T-helper 17 cell (primary cell): Measurements from ENCODE around the gene MGST2. TPM values are rescaled to one million over a fixed set of nuclear protein-coding genes. Genes with fewer than 3 reads are reported as not detected.

ENCODE experiments used
- ATAC-seq: fragments of 150-1000 bp; cut with Tn5 transposase; 2 replicates; pipeline ENCODE4 v1.10.0; 2021; ENCODE audit warnings: mild to moderate bottlenecking, moderate library complexity
- DNase-seq, 3 donors: peaks; one replicate each; pipeline versions ENCODE4 v3.0.0 to v3.0.0-alpha.2; 2020 to 2021
- H3K9me3 ChIP-seq: one replicate; pipeline ENCODE4 v1.7.0; 2013; ENCODE audit warnings: low read length, mild to moderate bottlenecking; ENCODE audit not compliant: control insufficient read depth, poor library complexity, severe bottlenecking
- H3K27ac Mint-ChIP-seq: one replicate; pipeline ENCODE4 v1.8.0; 2022; ENCODE audit warnings: mild to moderate bottlenecking, moderate library complexity, mixed read lengths
- H3K27me3 Mint-ChIP-seq: one replicate; pipeline ENCODE4 v1.8.0; 2022; ENCODE audit warnings: mixed read lengths
- H3K36me3 Mint-ChIP-seq: one replicate; pipeline ENCODE4 v1.8.0; 2022; ENCODE audit warnings: low read depth, mixed read lengths
- H3K4me1 Mint-ChIP-seq: one replicate; pipeline ENCODE4 v1.8.0; 2022; ENCODE audit warnings: mild to moderate bottlenecking, mixed read lengths
- H3K4me3 Mint-ChIP-seq: one replicate; pipeline ENCODE4 v1.8.0; 2022; ENCODE audit warnings: mild to moderate bottlenecking, moderate library complexity, mixed read lengths
- total RNA-seq, 4 donors: library from RNA in 2 of 4; stranded (reverse) in 2 of 4; gene quantifications; one replicate each; pipeline ENCODE4 v1.2.3 and lab custom pipeline; 2022 to 2026

Gene MGST2
- total RNA-seq, 2 donors from 2014 or later, result 1.6 to 3.1 TPM

DNA sequence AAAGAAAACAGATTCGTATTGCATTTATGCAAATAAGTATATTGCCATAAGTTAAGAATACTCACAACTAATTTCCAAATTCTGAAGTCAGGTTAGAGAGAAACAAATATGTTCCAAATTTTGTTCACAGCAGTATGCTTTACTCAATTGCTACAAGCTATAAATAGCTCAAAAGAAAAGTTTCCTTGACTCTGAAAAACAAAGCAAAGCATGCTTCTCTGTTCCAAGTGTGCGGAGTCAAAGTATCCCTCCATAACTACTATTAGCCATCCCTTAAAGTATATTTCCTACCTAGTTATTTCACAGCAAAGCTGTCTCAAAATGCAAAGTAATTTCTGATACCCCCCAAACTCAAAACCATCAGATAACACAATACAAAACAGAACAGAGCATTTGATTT is 47.3 kb downstream of the MGST2 start:
- DNase-seq (no peak), ATAC-seq (no peak)
- Mint-ChIP-seq H3K4me1 (no peaks in the 10 kb centered on the region), H3K27me3 (peaks cover 5% of the 10 kb centered on the region), H3K27ac (no peak overlapping the region), H3K4me3 (no peak overlapping the region), H3K36me3 (peaks cover 2% of the 10 kb centered on the region)
- no peaks in the 10 kb centered on the region for H3K9me3 ChIP-seq

DNA sequence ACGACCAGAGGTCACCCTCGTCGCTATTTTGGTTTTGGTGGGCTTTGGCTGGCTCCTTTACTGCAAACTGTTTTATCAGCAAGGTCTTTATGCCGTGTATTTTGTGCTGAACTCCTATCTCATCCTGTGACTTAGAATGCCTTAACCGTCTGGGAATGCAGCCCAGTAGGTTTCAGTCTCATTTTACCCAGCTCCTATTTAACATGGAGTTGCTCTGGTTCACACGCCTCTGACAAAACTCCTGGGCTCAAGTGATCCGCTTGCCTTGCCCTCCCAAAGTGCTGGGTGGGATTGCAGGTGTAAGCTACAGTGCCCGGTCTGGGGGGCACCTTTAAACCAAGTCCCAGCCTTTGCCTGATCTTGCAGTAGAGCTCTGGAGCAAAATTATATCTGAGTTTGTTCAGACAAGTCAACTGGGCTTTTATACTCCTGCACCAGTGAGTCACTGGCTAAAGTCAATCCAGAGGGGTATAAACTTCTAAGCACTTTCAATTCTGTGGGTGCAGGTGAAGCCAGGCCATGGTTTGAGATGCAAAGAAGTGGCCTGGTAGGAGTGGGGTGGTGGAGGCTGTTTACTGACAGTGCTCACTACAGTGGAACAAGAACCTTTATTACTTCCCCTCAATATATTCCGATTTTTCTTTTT is 50.2 kb downstream of the MGST2 start:
- Mint-ChIP-seq H3K27me3 (no peaks in the 10 kb centered on the region), H3K36me3 (no peaks in the 10 kb centered on the region), H3K27ac (no peak overlapping the region), H3K4me3 (no peak overlapping the region), H3K4me1 (no peaks in the 10 kb centered on the region)
- ATAC-seq (no peak), DNase-seq (no peak)
- no peaks in the 10 kb centered on the region for H3K9me3 ChIP-seq

DNA sequence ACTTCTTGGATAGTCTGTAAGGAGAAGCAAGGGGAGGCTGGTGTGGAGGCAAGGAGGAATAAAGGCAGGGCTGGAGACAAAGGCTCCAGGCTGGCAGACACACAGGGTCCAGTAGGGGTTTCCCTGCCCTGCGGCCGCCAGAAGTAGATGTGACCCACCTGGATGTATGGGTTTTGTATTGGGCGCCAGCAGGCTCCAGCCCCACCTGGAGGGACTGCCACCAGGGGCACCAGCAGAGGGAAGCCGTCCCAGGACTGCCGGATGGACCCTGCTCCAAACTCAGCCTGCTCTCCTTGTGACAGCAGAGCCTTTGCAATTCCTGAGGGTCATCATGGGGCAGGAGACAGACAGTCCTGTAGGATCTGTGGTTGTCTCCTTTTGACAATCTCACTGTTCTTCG is 52.7 kb downstream of the MGST2 start:
- ATAC-seq (no peak), DNase-seq (no peak)
- H3K27me3 Mint-ChIP-seq, result no peaks in the 10 kb centered on the region
- no peaks in the 10 kb centered on the region for H3K4me1 Mint-ChIP-seq
- no peak overlapping the region for H3K27ac Mint-ChIP-seq
- H3K9me3 ChIP-seq, result no peaks in the 10 kb centered on the region
- H3K36me3 Mint-ChIP-seq, result no peaks in the 10 kb centered on the region
- H3K4me3 Mint-ChIP-seq, result no peak overlapping the region

DNA sequence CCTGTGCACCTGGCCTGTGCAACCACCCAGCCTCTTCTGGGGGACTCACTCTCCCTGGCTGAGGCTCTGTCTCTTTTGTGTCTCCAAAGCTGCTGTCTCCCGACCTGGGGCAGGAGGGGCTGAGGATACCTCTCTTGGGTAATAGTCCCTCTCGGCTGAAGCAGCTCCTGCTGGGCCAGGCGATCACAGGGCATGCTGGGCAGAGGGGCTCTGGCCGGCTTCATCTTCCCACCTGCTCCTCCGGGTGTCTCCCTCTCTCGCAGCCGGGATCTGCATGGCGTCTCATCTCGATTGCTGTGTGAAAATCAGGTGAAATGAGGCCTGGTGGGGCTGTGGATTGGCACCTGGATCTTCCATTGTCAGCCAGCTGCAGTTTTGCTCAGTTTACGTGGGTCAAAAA is 53.2 kb downstream of the MGST2 start:
- Mint-ChIP-seq H3K4me1 (no peaks in the 10 kb centered on the region), H3K4me3 (no peak overlapping the region), H3K27ac (no peak overlapping the region), H3K27me3 (no peaks in the 10 kb centered on the region), H3K36me3 (no peaks in the 10 kb centered on the region)
- no peaks in the 10 kb centered on the region for H3K9me3 ChIP-seq
- ATAC-seq (no peak), DNase-seq (no peak)

DNA sequence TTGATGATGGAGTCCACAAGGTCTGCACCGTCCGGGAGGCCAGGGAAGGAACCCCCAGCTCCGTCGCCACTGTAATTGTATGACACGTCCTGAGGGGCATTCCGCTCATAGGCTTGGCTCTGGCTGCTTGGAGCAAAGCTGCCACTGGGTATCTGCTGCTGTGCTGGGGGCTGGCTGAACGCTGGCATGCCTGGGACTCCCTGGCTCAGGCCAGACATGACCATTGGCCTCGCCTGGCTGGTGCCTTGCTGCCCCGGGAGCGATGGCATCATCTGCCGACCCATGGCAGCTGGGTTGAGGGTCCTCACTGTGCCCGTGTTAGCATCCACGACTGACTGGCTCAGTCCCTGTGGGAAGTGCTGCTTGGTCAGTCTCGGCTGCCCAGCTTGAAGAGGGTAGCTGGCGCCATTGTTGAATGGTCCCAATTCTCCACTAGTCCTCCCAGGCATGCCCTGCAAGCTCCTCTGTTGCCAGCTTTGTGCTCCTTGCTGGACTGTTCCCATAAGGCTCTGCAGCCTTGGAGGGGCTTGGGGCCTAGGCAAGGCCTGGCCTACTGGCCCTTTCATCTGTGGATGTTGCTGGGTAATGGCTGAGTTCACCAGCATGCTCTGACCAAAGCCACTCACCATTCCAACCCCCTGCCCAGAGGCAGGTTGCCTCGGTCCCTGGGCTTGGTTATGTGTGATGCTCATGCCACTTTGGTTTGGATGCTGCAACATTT is 53.9 kb downstream of the MGST2 start:
- Mint-ChIP-seq H3K4me1 (no peaks in the 10 kb centered on the region), H3K36me3 (no peaks in the 10 kb centered on the region), H3K4me3 (no peak overlapping the region), H3K27ac (no peak overlapping the region), H3K27me3 (no peaks in the 10 kb centered on the region)
- DNase-seq (no peak), ATAC-seq (no peak)
- no peaks in the 10 kb centered on the region for H3K9me3 ChIP-seq

DNA sequence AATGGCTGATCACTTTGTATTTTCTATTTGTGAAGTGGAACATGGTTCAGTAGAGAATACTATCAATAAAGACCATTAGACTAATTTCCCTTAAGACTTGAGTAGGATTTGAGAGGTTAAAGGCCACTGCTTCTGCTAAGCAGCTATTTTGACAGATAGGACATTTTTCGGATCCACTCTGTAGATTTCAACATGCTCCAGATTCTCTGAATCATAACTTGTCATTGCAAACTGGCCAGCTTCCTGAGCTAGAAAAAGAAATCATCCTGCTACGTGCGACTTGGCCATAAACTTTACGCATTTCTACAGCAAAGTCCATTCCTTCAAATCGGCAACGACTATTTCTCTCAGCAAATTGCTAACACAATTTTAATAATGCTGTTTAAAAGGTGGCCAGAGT is 55.2 kb downstream of the MGST2 start:
- peaks cover 5% of the 10 kb centered on the region for H3K27me3 Mint-ChIP-seq
- no peak for DNase-seq
- no peak overlapping the region for H3K4me3 Mint-ChIP-seq
- H3K4me1 Mint-ChIP-seq, result peaks cover 2% of the 10 kb centered on the region
- no peak for ATAC-seq
- H3K9me3 ChIP-seq, result no peaks in the 10 kb centered on the region
- no peaks in the 10 kb centered on the region for H3K36me3 Mint-ChIP-seq
- no peak overlapping the region for H3K27ac Mint-ChIP-seq

DNA sequence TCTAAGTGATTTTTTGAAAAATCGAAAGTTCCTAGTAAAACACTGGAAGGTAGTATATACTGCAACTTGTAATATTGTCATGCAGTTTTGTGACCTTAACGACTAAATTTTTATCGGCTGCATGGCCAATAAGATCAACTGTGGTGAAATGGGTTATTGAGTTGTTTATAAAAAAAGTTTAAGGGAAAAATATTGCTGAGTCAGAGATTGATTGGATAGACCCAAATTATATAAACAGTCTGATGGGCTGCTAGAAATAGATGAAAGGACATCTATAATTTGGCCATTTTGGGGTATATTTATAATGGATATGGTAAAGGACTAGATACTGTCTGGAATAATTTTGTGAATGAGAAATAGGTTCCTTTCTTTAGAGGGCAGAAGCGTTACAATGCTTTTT is 56.2 kb downstream of the MGST2 start:
- Mint-ChIP-seq H3K27me3 (peaks cover 5% of the 10 kb centered on the region), H3K36me3 (no peaks in the 10 kb centered on the region), H3K27ac (no peak overlapping the region), H3K4me1 (peaks cover 2% of the 10 kb centered on the region), H3K4me3 (no peak overlapping the region)
- no peaks in the 10 kb centered on the region for H3K9me3 ChIP-seq
- DNase-seq (no peak), ATAC-seq (no peak)

DNA sequence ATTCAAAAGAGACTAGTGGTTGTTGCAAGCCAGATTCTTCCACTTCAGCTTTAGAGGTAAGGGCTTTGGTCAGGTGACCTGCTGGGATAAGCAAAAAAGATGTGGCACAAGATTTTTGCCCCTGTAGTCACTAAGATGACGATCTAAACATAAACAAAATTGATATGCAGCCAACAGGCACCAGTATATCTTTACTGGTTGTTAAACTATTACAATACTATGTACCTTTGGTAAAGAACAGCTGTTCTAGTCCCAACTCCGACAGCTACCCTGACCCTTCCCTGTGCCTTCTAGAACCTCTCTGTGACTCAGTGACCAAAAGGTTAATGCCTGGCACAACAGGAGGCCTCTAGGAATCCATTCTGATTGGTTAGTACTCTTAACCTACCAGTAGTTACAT is 59.6 kb downstream of the MGST2 start:
- DNase-seq (no peak), ATAC-seq (no peak)
- no peaks in the 10 kb centered on the region for H3K36me3 Mint-ChIP-seq
- H3K9me3 ChIP-seq, result no peaks in the 10 kb centered on the region
- no peak overlapping the region for H3K27ac Mint-ChIP-seq
- H3K4me3 Mint-ChIP-seq, result no peak overlapping the region
- peaks cover 18% of the 10 kb centered on the region for H3K27me3 Mint-ChIP-seq
- H3K4me1 Mint-ChIP-seq, result peaks cover 2% of the 10 kb centered on the region

DNA sequence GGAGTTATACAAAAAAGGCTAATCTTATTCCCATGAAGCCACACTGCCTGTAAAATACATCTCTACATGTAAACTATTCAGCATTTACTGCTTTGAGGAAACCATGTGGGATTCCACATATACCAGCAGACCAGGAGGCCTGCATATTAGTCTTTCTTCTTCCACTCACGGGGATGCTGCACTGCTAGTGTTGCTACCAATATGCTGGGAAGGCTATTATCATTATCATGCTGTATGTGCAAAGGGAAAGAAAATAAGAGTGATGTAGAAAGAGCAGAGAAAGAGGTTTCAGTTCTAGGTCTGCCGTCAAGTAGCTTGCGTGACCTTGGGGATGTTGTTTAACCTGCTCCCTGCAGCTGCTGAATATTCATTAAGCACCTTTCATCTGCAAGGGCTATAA is 61.0 kb downstream of the MGST2 start:
- DNase-seq, result no peak
- H3K27ac Mint-ChIP-seq, result no peak overlapping the region
- no peak for ATAC-seq
- no peak overlapping the region for H3K4me3 Mint-ChIP-seq
- peaks cover 2% of the 10 kb centered on the region for H3K36me3 Mint-ChIP-seq
- peaks cover 2% of the 10 kb centered on the region for H3K4me1 Mint-ChIP-seq
- no peaks in the 10 kb centered on the region for H3K9me3 ChIP-seq
- peaks cover 29% of the 10 kb centered on the region for H3K27me3 Mint-ChIP-seq

DNA sequence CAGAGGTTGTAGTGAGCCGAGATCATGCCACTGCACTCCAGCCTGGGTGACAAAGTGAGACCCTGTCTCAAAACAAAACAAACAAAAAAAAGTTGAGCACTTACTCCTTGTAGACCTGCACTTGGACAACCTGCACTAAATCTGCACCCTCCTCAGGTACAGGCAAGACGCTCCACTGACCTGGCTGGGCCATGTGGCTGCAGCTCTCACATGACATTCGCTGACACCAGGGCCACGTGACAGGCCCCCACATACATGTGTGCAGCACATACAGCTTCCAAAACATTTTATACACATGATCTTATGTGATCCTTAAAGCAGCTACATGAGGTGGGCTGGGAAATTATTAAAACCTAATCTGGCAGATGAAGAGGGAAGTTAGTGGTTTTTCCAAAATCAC is 62.5 kb downstream of the MGST2 start:
- ATAC-seq, result no peak
- H3K4me3 Mint-ChIP-seq, result no peak overlapping the region
- peaks cover 37% of the 10 kb centered on the region for H3K27me3 Mint-ChIP-seq

DNA sequence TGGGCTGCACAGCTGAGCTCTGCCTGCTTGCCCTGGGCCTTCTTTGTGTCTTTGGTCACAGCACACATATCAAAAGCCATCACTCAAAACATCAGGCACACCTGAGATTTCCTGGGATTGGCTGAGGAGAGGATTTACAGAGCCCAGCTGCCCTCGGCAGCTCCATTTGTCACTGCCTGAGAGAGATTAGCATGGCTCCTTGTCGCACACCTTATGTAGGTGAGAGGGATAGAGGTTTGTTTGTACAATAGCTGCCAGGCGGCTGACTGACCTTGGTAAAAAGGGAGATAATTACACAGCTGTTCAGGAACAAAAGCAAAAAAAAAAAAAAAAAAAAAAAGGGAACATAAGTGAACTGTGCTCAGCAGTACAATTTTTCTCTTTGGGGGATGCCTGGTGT is 63.2 kb downstream of the MGST2 start:
- no peak for ATAC-seq
- DNase-seq, result no peak
- H3K27ac Mint-ChIP-seq, result no peak overlapping the region
- peaks cover 2% of the 10 kb centered on the region for H3K4me1 Mint-ChIP-seq
- H3K27me3 Mint-ChIP-seq, result peaks cover 41% of the 10 kb centered on the region
- peaks cover 7% of the 10 kb centered on the region for H3K36me3 Mint-ChIP-seq
- H3K9me3 ChIP-seq, result no peaks in the 10 kb centered on the region
- no peak overlapping the region for H3K4me3 Mint-ChIP-seq

More for the DNA sequence above, 62.5 kb downstream of the MGST2 start:
- H3K27ac Mint-ChIP-seq, result no peak overlapping the region
- H3K4me1 Mint-ChIP-seq, result peaks cover 2% of the 10 kb centered on the region
- H3K9me3 ChIP-seq, result no peaks in the 10 kb centered on the region
- no peak for DNase-seq
- peaks cover 7% of the 10 kb centered on the region for H3K36me3 Mint-ChIP-seq

DNA sequence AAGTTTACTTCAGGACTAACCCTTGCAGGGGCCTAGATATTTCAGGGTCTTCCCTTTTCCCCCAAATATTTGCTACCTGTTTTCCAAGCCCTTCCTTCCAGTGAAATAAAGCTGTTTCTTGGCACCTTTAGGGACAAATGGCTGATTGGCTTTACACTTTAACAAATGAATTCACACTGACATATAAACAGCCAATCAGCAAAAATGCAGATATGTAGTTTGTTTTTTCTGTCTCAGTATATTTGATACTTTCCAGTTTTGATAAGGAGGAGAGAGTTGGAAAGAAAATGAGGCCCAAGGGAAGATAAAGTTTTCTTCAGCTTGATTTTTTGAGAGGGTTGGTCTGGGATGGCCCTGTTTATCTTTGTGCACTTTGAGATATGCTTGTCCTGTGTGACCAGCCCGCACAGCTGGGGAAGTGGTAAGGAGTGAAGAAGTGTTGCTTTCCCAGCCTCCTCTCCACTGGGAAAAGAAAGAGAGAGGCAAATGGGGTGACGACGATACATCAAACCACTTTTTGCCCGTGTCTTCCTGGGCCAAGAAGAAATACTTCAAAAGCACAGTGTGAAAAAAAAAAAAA is 67.5 kb downstream of the MGST2 start:
- no peaks in the 10 kb centered on the region for H3K9me3 ChIP-seq
- H3K27ac Mint-ChIP-seq, result no peak overlapping the region
- ATAC-seq (no peak), DNase-seq (no peak)
- H3K4me3 Mint-ChIP-seq, result no peak overlapping the region
- peaks cover 5% of the 10 kb centered on the region for H3K4me1 Mint-ChIP-seq
- H3K27me3 Mint-ChIP-seq, result peaks cover 69% of the 10 kb centered on the region
- H3K36me3 Mint-ChIP-seq, result peaks cover 7% of the 10 kb centered on the region

DNA sequence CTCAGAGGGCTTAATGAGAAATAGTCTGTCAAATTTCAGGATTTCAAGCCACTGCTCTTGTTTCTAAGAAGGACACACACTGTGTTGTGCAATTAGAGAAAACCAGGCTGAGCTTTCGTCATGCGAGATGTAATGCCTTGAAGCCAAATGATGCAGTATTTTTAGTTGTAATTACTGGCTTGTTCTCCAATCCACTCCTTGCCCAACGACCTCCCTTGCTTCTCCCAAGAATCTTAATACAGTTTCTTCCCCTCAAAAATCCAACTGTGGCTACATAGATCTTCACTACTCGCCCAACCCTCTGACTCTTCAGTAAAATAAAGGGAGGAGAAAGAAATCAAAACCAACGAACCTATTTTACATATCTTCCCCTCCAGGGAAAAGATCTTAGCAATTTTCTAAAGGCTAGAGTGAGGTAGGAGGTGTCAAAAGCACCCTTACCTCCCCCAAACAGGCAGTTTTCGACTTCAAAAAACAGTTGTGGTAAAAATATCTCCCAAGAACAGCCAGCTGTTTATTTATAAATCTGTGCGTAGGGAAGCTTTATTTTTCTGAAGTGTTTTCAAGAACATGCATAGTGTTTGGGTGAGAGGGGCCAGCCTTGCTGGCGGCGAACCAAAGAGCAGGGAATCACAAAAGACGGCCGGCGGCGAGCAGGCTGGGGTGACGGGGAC is 68.7 kb downstream of the MGST2 start:
- Mint-ChIP-seq H3K4me1 (peaks cover 5% of the 10 kb centered on the region), H3K27ac (peak overlapping the region; percentile 65), H3K36me3 (peaks cover 7% of the 10 kb centered on the region), H3K4me3 (peak overlapping the region; percentile 68), H3K27me3 (peaks cover 70% of the 10 kb centered on the region)
- ATAC-seq (no peak), DNase-seq (no peak)
- H3K9me3 ChIP-seq, result no peaks in the 10 kb centered on the region
